ENCODE measurements around the gene LRRD1.

DNA sequence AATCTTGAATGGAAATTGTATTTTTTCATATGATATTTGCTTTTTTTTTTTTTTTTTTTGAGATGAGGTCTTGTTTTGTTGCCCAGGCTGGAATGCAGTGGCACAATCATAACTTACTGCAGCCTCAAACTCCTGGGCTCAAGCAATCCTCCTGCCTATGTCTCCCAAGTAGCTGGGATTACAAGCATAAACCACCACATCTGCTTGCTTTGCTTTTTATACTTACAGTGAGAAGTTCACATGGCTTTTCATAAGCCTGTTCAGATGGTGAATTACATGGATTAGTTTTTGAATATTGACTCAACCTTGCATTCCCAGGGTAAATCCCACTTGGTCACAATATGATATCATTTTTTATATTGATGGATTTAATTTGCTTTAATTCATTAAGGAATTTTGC lies 22.0 kb downstream of the LRRD1 start:
- TF ChIP-seq KAT8 (IDR thresholded peaks at IDR 0.05; ENCODE audit: low read depth) = no peak
- TF ChIP-seq, protein P1, sequence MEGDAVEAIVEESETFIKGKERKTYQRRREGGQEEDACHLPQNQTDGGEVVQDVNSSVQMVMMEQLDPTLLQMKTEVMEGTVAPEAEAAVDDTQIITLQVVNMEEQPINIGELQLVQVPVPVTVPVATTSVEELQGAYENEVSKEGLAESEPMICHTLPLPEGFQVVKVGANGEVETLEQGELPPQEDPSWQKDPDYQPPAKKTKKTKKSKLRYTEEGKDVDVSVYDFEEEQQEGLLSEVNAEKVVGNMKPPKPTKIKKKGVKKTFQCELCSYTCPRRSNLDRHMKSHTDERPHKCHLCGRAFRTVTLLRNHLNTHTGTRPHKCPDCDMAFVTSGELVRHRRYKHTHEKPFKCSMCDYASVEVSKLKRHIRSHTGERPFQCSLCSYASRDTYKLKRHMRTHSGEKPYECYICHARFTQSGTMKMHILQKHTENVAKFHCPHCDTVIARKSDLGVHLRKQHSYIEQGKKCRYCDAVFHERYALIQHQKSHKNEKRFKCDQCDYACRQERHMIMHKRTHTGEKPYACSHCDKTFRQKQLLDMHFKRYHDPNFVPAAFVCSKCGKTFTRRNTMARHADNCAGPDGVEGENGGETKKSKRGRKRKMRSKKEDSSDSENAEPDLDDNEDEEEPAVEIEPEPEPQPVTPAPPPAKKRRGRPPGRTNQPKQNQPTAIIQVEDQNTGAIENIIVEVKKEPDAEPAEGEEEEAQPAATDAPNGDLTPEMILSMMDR (IDR thresholded peaks at IDR 0.05 in 2 of 3, conservative IDR thresholded peaks at IDR 0.05 in 1 of 3; ENCODE audit: insufficient read depth in 2 of 3, low read depth in 1 of 3, low read length in 3 of 3) = no peak
- no peak for TF ChIP-seq EP300 (IDR thresholded peaks at IDR 0.05; ENCODE audit: low read length)
- no peak for TF ChIP-seq PHF21A (IDR thresholded peaks at IDR 0.05; ENCODE audit: borderline replicate concordance, low read depth)
- no peak for TF ChIP-seq RBM39 (optimal IDR thresholded peaks at IDR 0.05; ENCODE audit: low read depth, low read length)
- TF ChIP-seq POLR2AphosphoS5 (IDR thresholded peaks at IDR 0.05; ENCODE audit: control insufficient read depth, insufficient read depth, low read depth, low read length) = no peak
- no peak for TF ChIP-seq SP1 (CRISPR knock-in tag; IDR thresholded peaks at IDR 0.05)

Data from K562 (cell line).